ENCODE data around the gene ACOXL. TPM values are rescaled to one million over a fixed set of nuclear protein-coding genes. Genes with fewer than 3 reads are reported as not detected.
A peak's percentile ranks its signal among the peaks of the same experiment; 100 is the strongest.

The ACOXL gene
- total and polyA plus RNA-seq, 2 donors: 0.38 to 0.41 TPM

GRCh38 chr2:110971811-110972210 lies 239.4 kb downstream of the ACOXL start:
- no peak overlapping the region for H3K27ac ChIP-seq (ENCODE audit: low read depth in 1 of 2, low read length in 1 of 2)
- H3K4me3 ChIP-seq (ENCODE audit: low read length in 2 of 2): no peak overlapping the region
- H3K9me3 ChIP-seq (ENCODE audit: control insufficient read depth in 2 of 2, insufficient read depth in 1 of 2, low read length in 1 of 2): peaks cover 2 to 5% of the 10 kb centered on the region in 2 donors
- DNase-seq (ENCODE audit: low read depth in 6 of 9, low spot score in 9 of 9): no peak
- no peaks in the 10 kb centered on the region for H3K27me3 ChIP-seq (ENCODE audit: control insufficient read depth in 2 of 2, insufficient read depth in 1 of 2, low read length in 1 of 2)
- 91% methylated on average over 2 of the region's 2 CpGs for WGBS
- no peaks in the 10 kb centered on the region for H3K4me1 ChIP-seq (ENCODE audit: control insufficient read depth in 2 of 2, insufficient read depth in 2 of 2, low read length in 2 of 2)
- no peaks in the 10 kb centered on the region for H3K36me3 ChIP-seq (ENCODE audit: control insufficient read depth in 2 of 2, insufficient read depth in 2 of 2, low read length in 1 of 2)

- DNase-seq (ENCODE audit: low read depth in 6 of 9, low spot score in 9 of 9): no peak
- 78% methylated on average over 2 of the region's 2 CpGs for WGBS
- H3K4me3 ChIP-seq (ENCODE audit: low read length in 2 of 2): no peak overlapping the region
- H3K36me3 ChIP-seq (ENCODE audit: control insufficient read depth in 2 of 2, insufficient read depth in 2 of 2, low read length in 1 of 2): no peaks in the 10 kb centered on the region
- H3K9me3 ChIP-seq (ENCODE audit: control insufficient read depth in 2 of 2, insufficient read depth in 1 of 2, low read length in 1 of 2): peaks cover 2 to 5% of the 10 kb centered on the region in 2 donors
- H3K27ac ChIP-seq (ENCODE audit: low read depth in 1 of 2, low read length in 1 of 2): no peak overlapping the region
- no peaks in the 10 kb centered on the region for H3K27me3 ChIP-seq (ENCODE audit: control insufficient read depth in 2 of 2, insufficient read depth in 1 of 2, low read length in 1 of 2)
- H3K4me1 ChIP-seq (ENCODE audit: control insufficient read depth in 2 of 2, insufficient read depth in 2 of 2, low read length in 2 of 2): no peaks in the 10 kb centered on the region
Observed at GRCh38 chr2:110973262-110973661, 240.9 kb downstream of the ACOXL start.

DNA sequence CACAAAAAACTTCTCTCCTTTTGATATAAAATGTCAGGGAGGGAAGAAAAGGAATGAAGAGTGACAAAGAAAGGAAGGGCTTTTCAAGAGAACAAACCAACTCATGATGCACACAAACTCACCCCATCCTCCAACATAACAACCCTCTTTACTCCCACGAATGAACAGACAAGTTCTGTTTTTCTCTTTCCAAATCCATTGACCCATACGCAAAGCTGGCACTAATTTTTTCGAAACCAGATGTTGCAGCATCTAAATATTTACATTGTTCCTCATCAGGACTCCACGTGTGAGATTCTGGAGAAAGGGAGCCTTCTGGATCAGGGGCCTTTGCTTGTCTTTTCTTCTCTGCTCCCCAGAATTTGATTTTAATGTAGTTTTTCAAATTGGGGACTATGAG lies 245.0 kb downstream of the ACOXL start:
- H3K4me1 ChIP-seq (ENCODE audit: control insufficient read depth in 2 of 2, insufficient read depth in 2 of 2, low read length in 2 of 2): peaks cover 0 to 12% of the 10 kb centered on the region in 2 donors
- no peak overlapping the region for H3K4me3 ChIP-seq (ENCODE audit: low read length in 2 of 2)
- H3K36me3 ChIP-seq (ENCODE audit: control insufficient read depth in 2 of 2, insufficient read depth in 2 of 2, low read length in 1 of 2): no peaks in the 10 kb centered on the region
- H3K9me3 ChIP-seq (ENCODE audit: control insufficient read depth in 2 of 2, insufficient read depth in 1 of 2, low read length in 1 of 2): peaks cover 0 to 5% of the 10 kb centered on the region in 2 donors
- WGBS: 92% methylated on average over 4 of the region's 4 CpGs
- no peak overlapping the region for H3K27ac ChIP-seq (ENCODE audit: low read depth in 1 of 2, low read length in 1 of 2)
- DNase-seq (ENCODE audit: low read depth in 6 of 9, low spot score in 9 of 9): no peak
- H3K27me3 ChIP-seq (ENCODE audit: control insufficient read depth in 2 of 2, insufficient read depth in 1 of 2, low read length in 1 of 2): no peaks in the 10 kb centered on the region

GRCh38 chr2:110978148-110978547 lies 245.8 kb downstream of the ACOXL start:
- WGBS: 98% methylated on average over 6 of the region's 6 CpGs
- H3K27me3 ChIP-seq (ENCODE audit: control insufficient read depth in 2 of 2, insufficient read depth in 1 of 2, low read length in 1 of 2): no peaks in the 10 kb centered on the region
- H3K27ac ChIP-seq (ENCODE audit: low read depth in 1 of 2, low read length in 1 of 2): no peak overlapping the region
- DNase-seq (ENCODE audit: low read depth in 6 of 9, low spot score in 9 of 9): no peak
- no peaks in the 10 kb centered on the region for H3K36me3 ChIP-seq (ENCODE audit: control insufficient read depth in 2 of 2, insufficient read depth in 2 of 2, low read length in 1 of 2)
- H3K4me1 ChIP-seq (ENCODE audit: control insufficient read depth in 2 of 2, insufficient read depth in 2 of 2, low read length in 2 of 2): peaks cover 0 to 12% of the 10 kb centered on the region in 2 donors
- no peak overlapping the region for H3K4me3 ChIP-seq (ENCODE audit: low read length in 2 of 2)
- peaks cover 0 to 5% of the 10 kb centered on the region in 2 donors for H3K9me3 ChIP-seq (ENCODE audit: control insufficient read depth in 2 of 2, insufficient read depth in 1 of 2, low read length in 1 of 2)

DNA sequence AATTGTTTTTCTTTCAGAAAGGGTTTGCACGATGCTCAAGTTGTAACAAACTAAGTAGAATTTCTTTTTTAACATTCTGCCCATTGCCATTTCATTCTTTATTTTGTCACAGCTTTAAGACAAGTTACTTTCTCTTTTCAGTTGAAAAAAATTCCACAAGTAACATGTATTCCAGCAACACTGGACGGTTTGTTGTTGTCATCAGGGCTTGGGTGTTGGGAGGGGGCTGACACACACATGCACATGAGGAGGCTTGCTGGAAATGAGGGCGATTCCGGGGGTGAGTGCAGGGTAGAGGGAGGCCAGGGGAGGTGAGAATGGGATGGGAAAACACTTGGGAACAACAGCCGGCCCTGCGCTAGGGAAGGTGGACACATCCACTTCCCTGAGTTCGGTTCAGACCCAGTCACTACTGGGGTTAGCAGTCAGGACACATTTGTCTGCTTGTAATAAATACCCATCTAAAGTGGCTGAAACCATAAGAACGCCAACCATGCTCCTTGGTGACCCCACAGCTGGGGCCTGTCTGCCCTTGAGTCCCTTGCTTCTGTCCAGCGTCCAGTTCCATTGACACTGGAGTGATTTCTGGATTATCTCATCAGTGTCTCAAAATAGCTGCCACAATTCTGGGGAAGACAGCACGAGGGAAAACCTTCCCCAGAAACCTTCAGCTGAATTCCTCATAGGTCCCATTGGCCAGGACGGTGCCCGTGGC lies 246.5 kb downstream of the ACOXL start:
- Histone ChIP-seq H3K4me1 (ENCODE audit: control insufficient read depth in 2 of 2, insufficient read depth in 2 of 2, low read length in 2 of 2) (peaks cover 0 to 12% of the 10 kb centered on the region in 2 donors), H3K27me3 (ENCODE audit: control insufficient read depth in 2 of 2, insufficient read depth in 1 of 2, low read length in 1 of 2) (no peaks in the 10 kb centered on the region), H3K27ac (ENCODE audit: low read depth in 1 of 2, low read length in 1 of 2) (no peak overlapping the region), H3K9me3 (ENCODE audit: control insufficient read depth in 2 of 2, insufficient read depth in 1 of 2, low read length in 1 of 2) (peaks cover 0 to under 1% of the 10 kb centered on the region in 2 donors), H3K36me3 (ENCODE audit: control insufficient read depth in 2 of 2, insufficient read depth in 2 of 2, low read length in 1 of 2) (no peaks in the 10 kb centered on the region), H3K4me3 (ENCODE audit: low read length in 2 of 2) (no peak overlapping the region)
- DNase-seq (ENCODE audit: low read depth in 6 of 9, low spot score in 9 of 9): no peak
- 96% methylated on average over 12 of the region's 12 CpGs for WGBS

GRCh38 chr2:110979471-110980338 lies 247.3 kb downstream of the ACOXL start:
- 99% methylated on average over 10 of the region's 10 CpGs for WGBS
- H3K4me1 ChIP-seq (ENCODE audit: control insufficient read depth in 2 of 2, insufficient read depth in 2 of 2, low read length in 2 of 2): peaks cover 0 to 12% of the 10 kb centered on the region in 2 donors
- no peaks in the 10 kb centered on the region for H3K9me3 ChIP-seq (ENCODE audit: control insufficient read depth in 2 of 2, insufficient read depth in 1 of 2, low read length in 1 of 2)
- no peaks in the 10 kb centered on the region for H3K27me3 ChIP-seq (ENCODE audit: control insufficient read depth in 2 of 2, insufficient read depth in 1 of 2, low read length in 1 of 2)
- no peaks in the 10 kb centered on the region for H3K36me3 ChIP-seq (ENCODE audit: control insufficient read depth in 2 of 2, insufficient read depth in 2 of 2, low read length in 1 of 2)
- no peak overlapping the region for H3K4me3 ChIP-seq (ENCODE audit: low read length in 2 of 2)
- no peak for DNase-seq (ENCODE audit: low read depth in 6 of 9, low spot score in 9 of 9)
- no peak overlapping the region for H3K27ac ChIP-seq (ENCODE audit: low read depth in 1 of 2, low read length in 1 of 2)

- no peaks in the 10 kb centered on the region for H3K36me3 ChIP-seq (ENCODE audit: control insufficient read depth in 2 of 2, insufficient read depth in 2 of 2, low read length in 1 of 2)
- no peaks in the 10 kb centered on the region for H3K27me3 ChIP-seq (ENCODE audit: control insufficient read depth in 2 of 2, insufficient read depth in 1 of 2, low read length in 1 of 2)
- WGBS: 78% methylated on average over 14 of the region's 14 CpGs
- H3K27ac ChIP-seq (ENCODE audit: low read depth in 1 of 2, low read length in 1 of 2): peak overlapping the region in 1 of 2 donors; percentile 24
- no peaks in the 10 kb centered on the region for H3K9me3 ChIP-seq (ENCODE audit: control insufficient read depth in 2 of 2, insufficient read depth in 1 of 2, low read length in 1 of 2)
- H3K4me1 ChIP-seq (ENCODE audit: control insufficient read depth in 2 of 2, insufficient read depth in 2 of 2, low read length in 2 of 2): peaks cover 0 to 12% of the 10 kb centered on the region in 2 donors
- no peak overlapping the region for H3K4me3 ChIP-seq (ENCODE audit: low read length in 2 of 2)
- DNase-seq (ENCODE audit: low read depth in 6 of 9, low spot score in 9 of 9): peak in 3 of 9 donors; percentile 6 to 55 (median 36)
Observed at GRCh38 chr2:110980339-110981062, 248.1 kb downstream of the ACOXL start.

GRCh38 chr2:110983133-110983532 lies 250.8 kb downstream of the ACOXL start:
- DNase-seq (ENCODE audit: low read depth in 6 of 9, low spot score in 9 of 9): no peak
- Histone ChIP-seq H3K9me3 (ENCODE audit: control insufficient read depth in 2 of 2, insufficient read depth in 1 of 2, low read length in 1 of 2) (no peaks in the 10 kb centered on the region), H3K36me3 (ENCODE audit: control insufficient read depth in 2 of 2, insufficient read depth in 2 of 2, low read length in 1 of 2) (no peaks in the 10 kb centered on the region), H3K4me3 (ENCODE audit: low read length in 2 of 2) (no peak overlapping the region), H3K4me1 (ENCODE audit: control insufficient read depth in 2 of 2, insufficient read depth in 2 of 2, low read length in 2 of 2) (peaks cover 0 to 12% of the 10 kb centered on the region in 2 donors), H3K27me3 (ENCODE audit: control insufficient read depth in 2 of 2, insufficient read depth in 1 of 2, low read length in 1 of 2) (no peaks in the 10 kb centered on the region), H3K27ac (ENCODE audit: low read depth in 1 of 2, low read length in 1 of 2) (no peak overlapping the region)
